WI38 (cell line): ENCODE results near the gene IL10.

Experiments
- H3K4me3 ChIP-seq: 2 replicates; pipeline ENCODE4 v1.5.1; 2011; ENCODE audit warnings: low read depth, mild to moderate bottlenecking, control low read depth, low read length
- CTCF ChIP-seq: IDR thresholded peaks from 2 replicates; pipeline ENCODE4 v1.5.1; 2012; ENCODE audit warnings: low read depth, mild to moderate bottlenecking, control low read depth, low read length

The IL10 gene

GRCh38 chr1:206793620-206794019, 21.3 kb upstream of the IL10 start:
- H3K4me3 ChIP-seq, result no peak overlapping the region
- TF ChIP-seq CTCF, result no peak

DNA sequence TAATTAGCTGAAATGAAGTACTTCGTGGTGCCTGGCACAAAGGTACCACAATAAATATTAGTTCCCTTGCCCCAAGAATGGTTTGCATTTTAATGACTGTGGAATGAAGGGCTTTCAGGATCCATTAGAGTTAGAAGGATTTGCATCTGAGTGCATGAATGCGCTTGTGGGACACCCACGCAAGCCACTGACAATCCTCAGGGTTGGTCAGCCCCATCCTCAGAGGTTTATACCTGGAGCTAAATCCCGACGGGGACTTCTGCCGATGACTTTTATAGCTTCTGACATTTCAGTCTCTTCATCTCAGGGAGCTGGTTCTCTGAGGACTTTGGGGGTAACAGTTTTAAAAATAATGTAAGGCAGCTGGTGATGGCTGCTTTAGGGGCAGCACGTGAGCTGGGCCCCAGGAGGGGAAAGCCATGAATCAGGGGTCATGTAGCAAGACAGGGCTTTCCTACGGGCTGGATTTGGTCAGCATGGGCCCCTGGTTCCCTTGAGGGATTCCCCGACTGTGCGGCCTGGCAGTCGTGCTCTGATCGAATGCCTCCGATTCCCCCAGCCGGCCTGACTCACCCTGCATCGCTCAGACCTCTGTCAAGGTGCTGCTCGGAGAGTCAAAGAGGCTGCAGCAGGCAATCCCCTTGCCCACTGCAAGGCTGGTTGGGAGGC, 20.8 kb upstream of the IL10 start:
- no peak overlapping the region for H3K4me3 ChIP-seq
- no peak for TF ChIP-seq CTCF

DNA sequence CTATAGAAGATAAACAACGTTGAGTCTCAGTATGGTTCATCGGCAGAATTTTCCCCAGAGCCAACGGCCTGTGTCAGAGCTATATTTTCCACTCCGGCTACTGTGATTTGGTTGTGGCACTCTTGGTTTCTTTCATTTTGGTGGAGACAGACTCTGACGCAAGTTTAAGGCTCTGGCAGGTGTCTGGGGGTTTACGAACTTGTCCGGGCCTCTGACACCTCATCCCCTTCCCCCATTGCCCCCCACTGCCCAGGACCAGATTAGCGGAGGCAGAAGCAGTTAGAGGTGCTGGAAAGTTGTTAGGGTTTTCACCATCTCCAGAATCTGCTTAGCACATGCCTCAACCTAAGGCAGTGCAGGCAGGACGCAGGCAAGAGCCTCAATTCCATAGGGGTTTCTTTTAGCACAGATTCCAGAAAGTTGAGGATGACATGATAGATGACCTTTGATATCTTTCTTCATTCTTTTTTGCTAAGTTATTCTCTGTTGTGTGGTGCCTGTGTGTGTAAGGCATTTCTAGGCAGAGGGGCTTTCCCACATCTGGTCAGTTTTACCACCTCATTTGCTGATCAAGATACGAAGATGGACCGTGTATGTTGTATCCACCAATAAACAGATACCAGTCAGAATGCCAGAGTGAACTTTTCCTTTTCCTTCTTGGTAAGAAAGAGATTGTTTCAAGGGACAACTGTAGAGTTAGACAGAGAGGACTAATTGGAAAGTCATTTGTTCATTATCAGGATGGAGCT, 18.4 kb upstream of the IL10 start:
- no peak overlapping the region for H3K4me3 ChIP-seq

GRCh38 chr1:206788487-206789050, 16.3 kb upstream of the IL10 start:
- TF ChIP-seq CTCF, result no peak

More for the DNA sequence above, 18.4 kb upstream of the IL10 start:
- TF ChIP-seq CTCF, result no peak

DNA sequence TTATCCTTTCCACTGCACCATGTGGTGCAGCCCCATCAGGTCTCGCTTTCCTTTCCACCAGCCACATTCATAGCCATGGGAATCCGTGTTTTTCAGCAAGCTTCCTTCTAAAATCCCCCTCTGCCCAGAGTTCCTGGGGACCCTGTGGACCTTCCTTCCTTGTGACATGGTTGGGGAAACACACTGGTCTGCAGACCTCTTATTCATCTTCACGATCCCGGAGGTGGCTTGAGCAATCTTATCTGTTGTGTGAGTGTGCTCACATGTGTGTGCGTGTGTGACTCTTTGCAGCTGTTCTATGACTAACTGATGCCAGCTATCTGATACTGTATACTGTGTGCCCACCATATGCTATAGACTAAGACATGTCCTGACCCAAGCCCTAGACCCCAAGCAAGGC, 15.6 kb upstream of the IL10 start:
- TF ChIP-seq CTCF, result no peak
- no peak overlapping the region for H3K4me3 ChIP-seq

More at GRCh38 chr1:206788487-206789050, 16.3 kb upstream of the IL10 start:
- no peak overlapping the region for H3K4me3 ChIP-seq

- TF ChIP-seq CTCF, result no peak
- no peak overlapping the region for H3K4me3 ChIP-seq
Measured at GRCh38 chr1:206786212-206786886, 14.1 kb upstream of the IL10 start.
